ENCODE results near the gene KDM6B. TPM values are rescaled to one million over a fixed set of nuclear protein-coding genes. Genes with fewer than 3 reads are reported as not detected.

Gene KDM6B
- total RNA-seq, 2 experiments from 2014 or later, result 49.2 to 53.8 TPM

- peaks cover 54% of the 10 kb centered on the region for H3K4me1 Mint-ChIP-seq (ENCODE audit: low read depth)
- DNase-seq, result peak; percentile 80
- TF ChIP-seq, protein P1, sequence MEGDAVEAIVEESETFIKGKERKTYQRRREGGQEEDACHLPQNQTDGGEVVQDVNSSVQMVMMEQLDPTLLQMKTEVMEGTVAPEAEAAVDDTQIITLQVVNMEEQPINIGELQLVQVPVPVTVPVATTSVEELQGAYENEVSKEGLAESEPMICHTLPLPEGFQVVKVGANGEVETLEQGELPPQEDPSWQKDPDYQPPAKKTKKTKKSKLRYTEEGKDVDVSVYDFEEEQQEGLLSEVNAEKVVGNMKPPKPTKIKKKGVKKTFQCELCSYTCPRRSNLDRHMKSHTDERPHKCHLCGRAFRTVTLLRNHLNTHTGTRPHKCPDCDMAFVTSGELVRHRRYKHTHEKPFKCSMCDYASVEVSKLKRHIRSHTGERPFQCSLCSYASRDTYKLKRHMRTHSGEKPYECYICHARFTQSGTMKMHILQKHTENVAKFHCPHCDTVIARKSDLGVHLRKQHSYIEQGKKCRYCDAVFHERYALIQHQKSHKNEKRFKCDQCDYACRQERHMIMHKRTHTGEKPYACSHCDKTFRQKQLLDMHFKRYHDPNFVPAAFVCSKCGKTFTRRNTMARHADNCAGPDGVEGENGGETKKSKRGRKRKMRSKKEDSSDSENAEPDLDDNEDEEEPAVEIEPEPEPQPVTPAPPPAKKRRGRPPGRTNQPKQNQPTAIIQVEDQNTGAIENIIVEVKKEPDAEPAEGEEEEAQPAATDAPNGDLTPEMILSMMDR (IDR thresholded peaks at IDR 0.05), result no peak
- no peak for ATAC-seq
- H3K27me3 Mint-ChIP-seq, result no peaks in the 10 kb centered on the region
- no peaks in the 10 kb centered on the region for H3K9me3 Mint-ChIP-seq
- ChIA-PET POLR2A (interaction anchor here (0.6 to 7.2 kb wide), 10 partner anchors 11 to 439 kb away, joined by 3 to 74 read pairs (median 3); partner anchors contain the start of genes CYB5D1, NAA38 and TP53), CTCF (interaction anchor here (0.9 to 6.2 kb wide), 6 partner anchors 12 to 154 kb away, joined by 3 to 50 read pairs (median 6); partner anchors contain the start of gene NAA38)
- H3K36me3 Mint-ChIP-seq (ENCODE audit: low read depth), result peaks cover 18% of the 10 kb centered on the region
- intact Hi-C loops (cut with micrococcal nuclease), result no loop called here
- peak overlapping the region; percentile 86 for H3K27ac Mint-ChIP-seq
- peak overlapping the region; percentile 83 for H3K4me3 Mint-ChIP-seq
Measured at GRCh38 chr17:7836596-7837407, 2.8 kb downstream of the KDM6B start.

DNA sequence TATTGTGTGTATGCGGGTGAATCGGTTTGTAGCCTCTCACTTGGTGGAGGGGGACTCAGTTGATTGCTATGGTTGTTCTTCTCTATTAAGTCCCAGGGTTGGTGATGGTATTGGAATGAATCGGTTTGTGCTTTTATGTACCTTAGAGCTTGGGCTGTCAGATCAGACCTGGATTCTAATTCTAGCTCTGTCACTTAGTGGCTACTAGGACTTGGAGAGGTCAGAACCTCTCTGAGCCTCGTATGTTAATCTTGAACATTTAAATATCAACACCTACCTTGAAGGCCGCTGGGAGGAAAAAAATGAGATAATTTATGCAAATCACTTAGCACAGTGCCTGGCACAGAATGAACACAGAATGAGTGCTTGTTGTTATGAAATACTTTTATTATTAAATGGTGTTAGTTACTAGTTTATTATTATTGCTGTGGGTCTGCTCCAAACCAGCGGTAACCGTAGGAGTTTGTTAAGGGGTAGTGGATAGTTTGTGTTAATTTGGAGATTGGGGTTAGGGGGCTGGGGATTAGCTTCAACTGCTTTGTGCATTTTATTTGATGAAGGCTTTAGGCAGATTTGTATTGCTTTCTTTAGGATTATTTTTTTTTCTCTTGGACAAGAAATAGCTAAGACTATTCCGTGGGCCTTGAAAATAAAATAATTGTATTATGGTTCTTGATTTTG, 3.5 kb downstream of the KDM6B start:
- POLR2A ChIA-PET, result interaction anchor here (0.6 to 7.2 kb wide), 9 partner anchors 11 to 440 kb away, joined by 3 to 74 read pairs (median 3); partner anchors contain the start of genes CYB5D1, NAA38 and TP53
- intact Hi-C loops (cut with micrococcal nuclease), result no loop called here
- no peaks in the 10 kb centered on the region for H3K9me3 Mint-ChIP-seq
- H3K4me1 Mint-ChIP-seq (ENCODE audit: low read depth), result peaks cover 54% of the 10 kb centered on the region
- H3K4me3 Mint-ChIP-seq, result peak overlapping the region; percentile 83
- H3K27me3 Mint-ChIP-seq, result no peaks in the 10 kb centered on the region
- ATAC-seq (no peak), DNase-seq (no peak)
- H3K27ac Mint-ChIP-seq, result peak overlapping the region; percentile 86
- CTCF ChIA-PET, result interaction anchor here (0.9 to 6.2 kb wide), 5 partner anchors 13 to 153 kb away, joined by 3 to 50 read pairs (median 6); partner anchors contain the start of gene NAA38
- H3K36me3 Mint-ChIP-seq (ENCODE audit: low read depth), result peaks cover 18% of the 10 kb centered on the region
- TF ChIP-seq, protein P1 (IDR thresholded peaks at IDR 0.05), result no peak

DNA sequence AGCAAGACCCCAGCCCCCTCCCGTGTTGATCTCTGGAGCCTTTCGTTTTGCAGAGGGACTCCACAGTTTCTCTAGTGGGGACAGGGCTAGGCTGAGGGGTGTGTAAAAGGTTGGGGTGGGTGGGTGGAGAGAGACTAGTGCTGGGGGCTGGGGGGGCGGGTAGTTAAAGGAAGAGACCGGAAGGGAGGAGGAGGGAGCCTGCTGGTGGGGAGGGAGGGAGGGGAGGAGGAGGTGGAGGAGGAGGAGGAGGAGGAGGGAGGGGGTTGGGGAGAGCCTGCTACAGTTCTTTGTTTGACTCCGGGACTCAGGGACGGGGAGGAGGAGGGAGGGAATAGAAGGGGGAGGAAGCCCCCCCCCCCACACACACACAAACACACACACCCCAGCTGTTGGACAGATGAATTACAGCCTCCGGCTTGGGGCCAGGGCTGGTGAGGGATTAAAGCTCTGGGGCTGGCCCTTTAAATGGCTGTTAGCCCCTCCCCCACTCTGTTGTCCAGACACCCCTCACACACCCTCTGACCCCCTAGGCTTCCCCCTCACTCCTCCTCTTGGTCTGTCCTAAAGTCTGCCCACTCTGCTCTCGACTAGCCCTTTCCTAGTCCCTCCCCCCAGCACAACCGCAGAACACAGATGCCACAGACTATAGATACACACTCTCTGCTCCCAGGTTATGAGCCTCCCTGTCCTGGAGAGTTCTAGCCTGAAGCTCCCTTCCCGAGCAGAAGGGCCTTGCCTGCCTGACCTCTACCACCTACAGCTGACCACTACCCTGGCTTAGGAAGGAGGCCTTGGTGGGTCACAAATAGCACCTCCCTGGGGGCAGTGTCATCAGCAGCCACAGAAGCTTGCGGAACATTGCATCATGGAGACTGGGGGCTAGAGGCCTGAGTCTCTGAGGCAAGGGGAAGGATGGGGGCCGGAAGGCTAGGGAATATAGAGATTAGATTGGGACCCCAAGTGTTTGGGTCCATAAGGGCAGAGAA, 4.4 kb downstream of the KDM6B start:
- ChIA-PET POLR2A (interaction anchor here (0.6 to 7.2 kb wide), 9 partner anchors 10 to 1153 kb away, joined by 3 to 74 read pairs (median 4); partner anchors contain the start of genes CYB5D1, NAA38 and TP53), CTCF (interaction anchor here (1.0 to 2.0 kb wide), 4 partner anchors 13 to 23 kb away, joined by 3 to 7 read pairs (median 5); partner anchors contain the start of gene NAA38)
- ATAC-seq, result no peak
- TF ChIP-seq, protein P1 (IDR thresholded peaks at IDR 0.05), result no peak
- no peaks in the 10 kb centered on the region for H3K27me3 Mint-ChIP-seq
- intact Hi-C loops (cut with micrococcal nuclease), result no loop called here
- peak overlapping the region; percentile 83 for H3K4me3 Mint-ChIP-seq
- no peaks in the 10 kb centered on the region for H3K9me3 Mint-ChIP-seq
- H3K36me3 Mint-ChIP-seq (ENCODE audit: low read depth), result peaks cover 18% of the 10 kb centered on the region
- DNase-seq, result peak; percentile 63
- H3K27ac Mint-ChIP-seq, result peak overlapping the region; percentile 92
- H3K4me1 Mint-ChIP-seq (ENCODE audit: low read depth), result peaks cover 54% of the 10 kb centered on the region

GRCh38 chr17:7839190-7839875, 5.3 kb downstream of the KDM6B start:
- H3K4me1 Mint-ChIP-seq (ENCODE audit: low read depth), result peaks cover 49% of the 10 kb centered on the region

More at GRCh38 chr17:7839190-7839875, 5.3 kb downstream of the KDM6B start:
- Mint-ChIP-seq H3K36me3 (ENCODE audit: low read depth) (peaks cover 20% of the 10 kb centered on the region), H3K27ac (peak overlapping the region; percentile 92), H3K4me3 (peak overlapping the region; percentile 83), H3K9me3 (no peaks in the 10 kb centered on the region), H3K27me3 (no peaks in the 10 kb centered on the region)
- intact Hi-C loops (cut with micrococcal nuclease), result no loop called here
- ChIA-PET POLR2A (interaction anchor here (1.0 to 7.2 kb wide), 5 partner anchors 9 to 152 kb away, joined by 3 to 74 read pairs (median 8); partner anchors contain the start of genes CYB5D1, NAA38 and TP53), CTCF (interaction anchor here (1.0 to 1.1 kb wide), 3 partner anchors 12 to 18 kb away, joined by 3 to 4 read pairs (median 4); partner anchors contain the start of gene NAA38)
- TF ChIP-seq, protein P1 (IDR thresholded peaks at IDR 0.05), result no peak
- ATAC-seq (no peak), DNase-seq (no peak)
